Measurements from ENCODE around the gene RSRC1. TPM values are rescaled to one million over a fixed set of nuclear protein-coding genes. Genes with fewer than 3 reads are reported as not detected.

Gene RSRC1
- total and polyA plus RNA-seq, 2 of the 13 experiments (the other 11 are each of a cell fraction or from before 2014, with no cell fraction given), result 4.9 to 63.0 TPM

DNA sequence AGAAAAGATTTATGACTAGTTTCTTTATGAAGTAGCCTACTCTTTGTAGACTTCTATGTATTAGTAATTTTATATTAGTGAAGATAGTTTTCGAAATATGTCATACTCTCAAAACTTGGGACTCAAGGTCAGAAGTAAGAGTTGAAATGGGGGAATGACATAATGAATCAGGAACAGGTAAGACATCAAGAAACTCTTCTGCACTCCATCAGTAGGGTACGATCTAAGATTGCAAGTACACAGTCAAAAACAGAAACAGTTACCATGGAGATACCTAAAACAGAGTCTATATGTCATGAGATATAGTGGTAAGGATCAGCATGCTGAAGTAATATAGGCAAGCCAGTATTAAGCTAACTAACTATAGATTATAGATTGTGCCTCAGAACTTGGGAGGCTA lies 274.1 kb downstream of the RSRC1 start:
- POLR2A ChIA-PET, result no interaction called here
- 100% methylated on average over 2 of the region's 2 CpGs for WGBS (ENCODE audit: low lambda C conversion rate)
- FAIRE-seq, result no peak

More for the DNA sequence above, 274.1 kb downstream of the RSRC1 start:
- in situ Hi-C loops (cut with HindIII; ENCODE audit: extremely low pct_ligation_motif_present, low pct_unique_long_range_greater_than_20kb) (no loop called here), intact Hi-C loops (cut with micrococcal nuclease; ENCODE audit: unreplicated experiment) (no loop called here)
- no peaks in the 10 kb centered on the region for H3K9me3 ChIP-seq (ENCODE audit: low read length)
- BruUV-seq (replicated peaks), result no TSS peak
- no peak overlapping the region for H3K9ac ChIP-seq (ENCODE audit: insufficient read depth, low read depth, low read length)
- TF ChIP-seq ELF3 (CRISPR knock-in tag; IDR thresholded peaks at IDR 0.05) (no peak), HOXA3 (CRISPR knock-in tag; IDR thresholded peaks at IDR 0.05) (no peak)
- TF ChIP-seq, protein P1, sequence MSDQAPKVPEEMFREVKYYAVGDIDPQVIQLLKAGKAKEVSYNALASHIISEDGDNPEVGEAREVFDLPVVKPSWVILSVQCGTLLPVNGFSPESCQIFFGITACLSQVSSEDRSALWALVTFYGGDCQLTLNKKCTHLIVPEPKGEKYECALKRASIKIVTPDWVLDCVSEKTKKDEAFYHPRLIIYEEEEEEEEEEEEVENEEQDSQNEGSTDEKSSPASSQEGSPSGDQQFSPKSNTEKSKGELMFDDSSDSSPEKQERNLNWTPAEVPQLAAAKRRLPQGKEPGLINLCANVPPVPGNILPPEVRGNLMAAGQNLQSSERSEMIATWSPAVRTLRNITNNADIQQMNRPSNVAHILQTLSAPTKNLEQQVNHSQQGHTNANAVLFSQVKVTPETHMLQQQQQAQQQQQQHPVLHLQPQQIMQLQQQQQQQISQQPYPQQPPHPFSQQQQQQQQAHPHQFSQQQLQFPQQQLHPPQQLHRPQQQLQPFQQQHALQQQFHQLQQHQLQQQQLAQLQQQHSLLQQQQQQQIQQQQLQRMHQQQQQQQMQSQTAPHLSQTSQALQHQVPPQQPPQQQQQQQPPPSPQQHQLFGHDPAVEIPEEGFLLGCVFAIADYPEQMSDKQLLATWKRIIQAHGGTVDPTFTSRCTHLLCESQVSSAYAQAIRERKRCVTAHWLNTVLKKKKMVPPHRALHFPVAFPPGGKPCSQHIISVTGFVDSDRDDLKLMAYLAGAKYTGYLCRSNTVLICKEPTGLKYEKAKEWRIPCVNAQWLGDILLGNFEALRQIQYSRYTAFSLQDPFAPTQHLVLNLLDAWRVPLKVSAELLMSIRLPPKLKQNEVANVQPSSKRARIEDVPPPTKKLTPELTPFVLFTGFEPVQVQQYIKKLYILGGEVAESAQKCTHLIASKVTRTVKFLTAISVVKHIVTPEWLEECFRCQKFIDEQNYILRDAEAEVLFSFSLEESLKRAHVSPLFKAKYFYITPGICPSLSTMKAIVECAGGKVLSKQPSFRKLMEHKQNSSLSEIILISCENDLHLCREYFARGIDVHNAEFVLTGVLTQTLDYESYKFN (CRISPR knock-in tag; conservative IDR thresholded peaks at IDR 0.05), result no peak
- TF ChIP-seq, protein P2, sequence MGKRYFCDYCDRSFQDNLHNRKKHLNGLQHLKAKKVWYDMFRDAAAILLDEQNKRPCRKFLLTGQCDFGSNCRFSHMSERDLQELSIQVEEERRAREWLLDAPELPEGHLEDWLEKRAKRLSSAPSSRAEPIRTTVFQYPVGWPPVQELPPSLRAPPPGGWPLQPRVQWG (CRISPR knock-in tag; IDR thresholded peaks at IDR 0.05; ENCODE audit: borderline replicate concordance, low read depth), result no peak
- no peaks in the 10 kb centered on the region for H3K27me3 ChIP-seq (ENCODE audit: control insufficient read depth in 1 of 2, insufficient read depth in 2 of 2, low read length in 2 of 2)
- H3K4me3 ChIP-seq (replicated peaks in 1 of 3; ENCODE audit: insufficient read depth in 1 of 3, low read depth in 2 of 3, low read length in 3 of 3), result no peak overlapping the region
- H3K79me2 ChIP-seq (ENCODE audit: insufficient read depth, low read length), result no peaks in the 10 kb centered on the region
- DNase-seq (ENCODE audit: low spot score) (no peak), ATAC-seq (no peak)
- no peaks in the 10 kb centered on the region for H3K4me1 ChIP-seq (ENCODE audit: insufficient read depth, low read length)
- CTCF ChIA-PET (ENCODE audit: low intra/inter-chr PET ratio, low total read pairs), result no interaction called here
- H3K27ac ChIP-seq (ENCODE audit: extremely low read length, insufficient read depth, low read length), result no peak overlapping the region
- H3K36me3 ChIP-seq (replicated peaks in 1 of 2; ENCODE audit: control insufficient read depth in 1 of 2, insufficient read depth in 2 of 2, low read length in 2 of 2), result no peaks in the 10 kb centered on the region
- no peak overlapping the region for H3K4me2 ChIP-seq (ENCODE audit: low read depth, low read length)
- no peaks in the 10 kb centered on the region for H4K20me1 ChIP-seq (ENCODE audit: insufficient read depth, low read length)
- no peak overlapping the region for H2AFZ ChIP-seq (ENCODE audit: low read length)

Data from HepG2 (cell line).